NCI-H2029 (cell line): ENCODE measurements around the gene PDZD2.
"Not testable (repeated sequence)": the region's sequence is repeated elsewhere in the genome, so short reads cannot be mapped to it uniquely, and the experiment has no call there.

ENCODE experiments used
- DNase-seq: peaks from one replicate; lab custom pipeline; 2025; lab: John Stamatoyannopoulos, UW

The PDZD2 gene

DNA sequence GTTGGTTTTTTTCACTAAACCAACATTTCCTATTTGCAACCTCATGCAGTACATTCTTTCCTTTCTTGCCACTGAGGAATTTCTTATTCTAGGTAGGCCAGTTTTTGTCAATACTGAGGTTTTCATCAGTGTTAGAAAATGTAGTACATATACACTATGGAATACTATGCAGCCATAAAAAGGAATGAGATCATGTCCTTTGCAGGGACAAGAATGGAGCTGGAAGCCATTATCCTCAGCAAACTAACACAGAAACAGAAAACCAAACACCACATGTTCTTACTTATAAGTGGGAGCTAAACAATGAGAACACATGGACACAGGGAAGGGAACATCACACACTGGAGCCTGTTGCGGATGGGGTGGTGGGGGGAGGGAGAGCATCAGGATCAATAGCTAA is 441.6 kb downstream of the PDZD2 start:
- not testable (repeated sequence) for DNase-seq

DNA sequence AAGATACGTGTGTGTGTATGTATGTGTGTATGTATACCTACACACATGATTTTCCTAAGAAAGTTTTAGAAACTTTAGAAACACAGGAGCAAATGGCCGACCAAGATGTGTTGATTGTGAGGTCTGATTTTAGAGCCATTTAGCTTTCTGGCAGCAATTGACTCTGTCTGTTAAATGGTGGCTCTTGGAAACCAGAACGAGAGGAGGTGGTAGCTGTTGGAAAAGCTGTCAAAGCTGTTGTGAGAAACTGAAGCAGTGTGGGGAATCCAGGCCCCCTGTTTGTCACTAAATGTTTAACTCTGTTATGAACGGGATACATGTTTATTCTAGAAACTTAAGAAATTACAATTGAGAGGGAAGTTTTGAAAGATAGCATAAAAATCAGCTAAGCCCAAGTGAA is 443.8 kb downstream of the PDZD2 start:
- no peak for DNase-seq

DNA sequence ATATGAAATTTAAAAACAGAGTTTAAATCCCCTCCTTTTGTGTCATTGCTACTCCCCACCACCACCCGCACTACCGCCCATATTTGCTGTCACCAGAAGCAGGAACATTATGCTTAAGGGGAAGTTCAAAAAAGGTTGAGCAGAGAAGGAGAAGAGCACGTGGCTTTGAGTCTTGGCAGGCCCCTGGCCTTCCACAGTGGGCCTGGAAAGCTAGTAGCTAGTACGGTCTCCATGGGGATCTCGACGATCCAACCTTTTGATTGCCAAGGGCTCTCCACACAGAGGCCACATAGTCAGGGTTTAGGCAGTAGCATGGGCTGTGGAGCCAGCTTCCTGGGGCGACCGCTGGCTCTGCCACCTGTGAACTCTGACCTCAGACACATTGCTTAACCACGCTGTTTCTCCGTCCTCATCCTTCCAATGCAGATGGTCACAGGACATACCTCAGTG is 445.1 kb downstream of the PDZD2 start:
- no peak for DNase-seq

DNA sequence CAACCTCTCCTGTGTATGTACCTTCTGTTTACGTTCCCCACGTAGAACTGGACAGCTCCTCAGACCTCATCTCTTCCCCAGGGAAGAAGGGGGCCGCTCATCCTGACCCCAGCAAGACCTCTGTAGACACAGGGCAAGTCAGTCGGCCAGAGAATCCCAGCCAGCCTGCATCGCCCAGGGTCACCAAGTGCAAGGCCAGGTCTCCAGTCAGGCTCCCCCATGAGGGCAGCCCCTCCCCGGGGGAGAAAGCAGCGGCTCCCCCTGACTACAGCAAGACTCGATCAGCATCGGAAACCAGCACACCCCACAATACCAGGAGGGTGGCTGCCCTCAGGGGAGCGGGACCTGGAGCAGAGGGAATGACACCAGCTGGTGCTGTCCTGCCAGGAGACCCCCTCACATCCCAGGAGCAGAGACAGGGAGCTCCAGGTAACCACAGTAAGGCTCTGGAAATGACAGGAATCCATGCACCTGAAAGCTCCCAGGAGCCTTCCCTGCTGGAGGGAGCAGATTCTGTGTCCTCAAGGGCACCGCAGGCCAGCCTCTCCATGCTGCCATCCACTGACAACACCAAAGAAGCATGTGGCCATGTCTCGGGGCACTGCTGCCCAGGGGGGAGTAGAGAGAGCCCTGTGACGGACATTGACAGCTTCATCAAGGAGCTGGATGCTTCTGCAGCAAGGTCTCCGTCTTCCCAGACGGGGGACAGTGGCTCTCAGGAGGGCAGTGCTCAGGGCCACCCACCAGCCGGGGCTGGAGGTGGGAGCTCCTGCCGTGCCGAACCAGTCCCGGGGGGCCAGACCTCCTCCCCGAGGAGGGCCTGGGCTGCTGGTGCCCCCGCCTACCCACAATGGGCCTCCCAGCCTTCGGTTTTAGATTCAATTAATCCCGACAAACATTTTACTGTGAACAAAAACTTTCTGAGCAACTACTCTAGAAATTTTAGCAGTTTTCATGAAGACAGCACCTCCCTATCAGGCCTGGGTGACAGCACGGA is 448.5 kb downstream of the PDZD2 start:
- no peak for DNase-seq

DNA sequence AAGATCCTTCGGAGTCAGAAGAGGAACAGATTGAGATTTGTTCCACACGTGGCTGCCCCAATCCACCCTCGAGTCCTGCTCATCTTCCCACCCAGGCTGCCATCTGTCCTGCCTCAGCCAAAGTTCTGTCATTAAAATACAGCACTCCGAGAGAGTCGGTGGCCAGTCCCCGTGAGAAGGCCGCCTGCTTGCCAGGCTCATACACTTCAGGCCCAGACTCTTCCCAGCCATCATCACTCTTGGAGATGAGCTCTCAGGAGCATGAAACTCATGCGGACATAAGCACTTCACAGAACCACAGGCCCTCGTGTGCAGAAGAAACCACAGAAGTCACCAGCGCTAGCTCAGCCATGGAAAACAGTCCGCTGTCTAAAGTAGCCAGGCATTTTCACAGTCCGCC is 449.3 kb downstream of the PDZD2 start:
- no peak for DNase-seq

DNA sequence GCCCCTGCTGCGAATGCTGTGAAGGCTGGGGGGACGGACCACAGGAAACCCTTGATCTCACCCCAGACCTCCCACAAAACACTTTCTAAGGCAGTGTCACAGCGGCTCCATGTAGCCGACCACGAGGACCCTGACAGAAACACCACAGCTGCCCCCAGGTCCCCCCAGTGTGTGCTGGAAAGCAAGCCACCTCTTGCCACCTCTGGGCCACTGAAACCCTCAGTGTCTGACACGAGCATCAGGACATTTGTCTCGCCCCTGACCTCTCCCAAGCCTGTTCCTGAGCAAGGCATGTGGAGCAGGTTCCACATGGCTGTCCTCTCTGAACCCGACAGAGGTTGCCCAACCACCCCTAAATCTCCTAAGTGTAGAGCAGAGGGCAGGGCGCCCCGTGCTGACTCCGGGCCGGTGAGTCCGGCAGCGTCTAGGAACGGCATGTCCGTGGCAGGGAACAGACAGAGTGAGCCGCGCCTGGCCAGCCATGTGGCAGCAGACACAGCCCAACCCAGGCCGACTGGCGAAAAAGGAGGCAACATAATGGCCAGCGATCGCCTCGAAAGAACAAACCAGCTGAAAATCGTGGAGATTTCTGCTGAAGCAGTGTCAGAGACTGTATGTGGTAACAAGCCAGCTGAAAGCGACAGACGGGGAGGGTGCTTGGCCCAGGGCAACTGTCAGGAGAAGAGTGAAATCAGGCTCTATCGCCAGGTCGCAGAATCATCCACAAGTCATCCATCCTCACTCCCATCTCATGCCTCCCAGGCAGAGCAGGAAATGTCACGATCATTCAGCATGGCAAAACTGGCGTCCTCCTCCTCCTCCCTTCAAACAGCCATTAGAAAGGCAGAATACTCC is 450.4 kb downstream of the PDZD2 start:
- no peak for DNase-seq

DNA sequence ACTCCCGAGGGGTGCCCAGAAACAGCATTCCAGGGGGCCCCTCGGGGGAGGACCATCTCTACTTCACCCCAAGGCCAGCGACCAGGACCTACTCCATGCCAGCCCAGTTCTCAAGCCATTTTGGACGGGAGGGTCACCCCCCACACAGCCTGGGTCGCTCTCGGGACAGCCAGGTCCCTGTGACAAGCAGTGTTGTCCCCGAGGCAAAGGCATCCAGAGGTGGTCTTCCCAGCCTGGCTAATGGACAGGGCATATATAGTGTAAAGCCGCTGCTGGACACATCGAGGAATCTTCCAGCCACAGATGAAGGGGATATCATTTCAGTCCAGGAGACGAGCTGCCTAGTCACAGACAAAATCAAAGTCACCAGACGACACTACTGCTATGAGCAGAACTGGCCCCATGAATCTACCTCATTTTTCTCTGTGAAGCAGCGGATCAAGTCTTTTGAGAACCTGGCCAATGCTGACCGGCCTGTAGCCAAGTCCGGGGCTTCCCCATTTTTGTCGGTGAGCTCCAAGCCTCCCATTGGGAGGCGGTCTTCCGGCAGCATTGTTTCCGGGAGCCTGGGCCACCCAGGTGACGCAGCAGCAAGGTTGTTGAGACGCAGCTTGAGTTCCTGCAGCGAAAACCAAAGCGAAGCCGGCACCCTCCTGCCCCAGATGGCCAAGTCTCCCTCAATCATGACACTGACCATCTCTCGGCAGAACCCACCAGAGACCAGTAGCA is 451.3 kb downstream of the PDZD2 start:
- DNase-seq, result no peak

DNA sequence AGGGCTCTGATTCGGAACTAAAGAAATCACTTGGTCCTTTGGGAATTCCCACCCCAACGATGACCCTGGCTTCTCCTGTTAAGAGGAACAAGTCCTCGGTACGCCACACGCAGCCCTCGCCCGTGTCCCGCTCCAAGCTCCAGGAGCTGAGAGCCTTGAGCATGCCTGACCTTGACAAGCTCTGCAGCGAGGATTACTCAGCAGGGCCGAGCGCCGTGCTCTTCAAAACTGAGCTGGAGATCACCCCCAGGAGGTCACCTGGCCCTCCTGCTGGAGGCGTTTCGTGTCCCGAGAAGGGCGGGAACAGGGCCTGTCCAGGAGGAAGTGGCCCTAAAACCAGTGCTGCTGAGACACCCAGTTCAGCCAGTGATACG is 451.8 kb downstream of the PDZD2 start:
- no peak for DNase-seq

DNA sequence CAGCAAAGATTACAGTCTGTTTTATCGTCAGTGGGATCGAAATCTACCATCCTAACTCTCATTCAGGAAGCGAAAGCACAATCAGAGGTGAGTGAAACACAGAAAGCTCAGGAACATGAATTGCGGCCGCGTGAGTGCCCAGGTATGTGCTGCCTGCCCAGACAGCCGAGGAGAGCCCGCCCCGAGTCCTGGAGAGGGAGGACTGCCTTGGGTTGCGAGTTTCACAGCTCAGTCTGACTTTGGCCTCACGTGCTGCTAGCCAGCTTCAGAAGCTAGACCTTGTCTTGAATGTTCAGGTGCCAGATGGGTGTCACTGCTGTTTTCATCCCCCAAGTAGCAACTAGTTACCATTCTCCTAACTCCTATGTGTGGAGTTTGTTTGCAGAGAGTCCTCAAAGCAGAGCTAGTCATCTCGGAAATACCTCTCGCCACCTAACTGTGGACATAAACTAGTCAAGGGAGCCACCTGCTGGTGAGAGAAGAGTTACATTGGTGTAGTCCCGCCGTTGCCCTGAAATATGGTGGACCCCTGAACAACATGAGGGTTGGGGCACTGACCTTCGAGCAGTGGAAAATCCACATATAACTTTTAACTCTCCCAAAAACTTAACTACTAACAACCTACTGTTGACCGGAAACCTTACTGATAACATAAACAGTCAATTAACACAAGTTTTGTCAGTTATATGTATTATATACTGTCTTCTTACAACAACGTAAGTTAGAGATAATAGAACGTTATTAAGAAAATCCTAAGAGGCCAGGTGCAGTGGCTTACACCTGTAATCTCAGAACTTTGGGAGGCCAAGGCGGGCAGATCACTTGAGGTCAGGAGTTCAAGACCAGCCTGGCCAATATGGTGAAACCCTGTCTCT is 454.2 kb downstream of the PDZD2 start:
- DNase-seq, result peak; percentile 56

DNA sequence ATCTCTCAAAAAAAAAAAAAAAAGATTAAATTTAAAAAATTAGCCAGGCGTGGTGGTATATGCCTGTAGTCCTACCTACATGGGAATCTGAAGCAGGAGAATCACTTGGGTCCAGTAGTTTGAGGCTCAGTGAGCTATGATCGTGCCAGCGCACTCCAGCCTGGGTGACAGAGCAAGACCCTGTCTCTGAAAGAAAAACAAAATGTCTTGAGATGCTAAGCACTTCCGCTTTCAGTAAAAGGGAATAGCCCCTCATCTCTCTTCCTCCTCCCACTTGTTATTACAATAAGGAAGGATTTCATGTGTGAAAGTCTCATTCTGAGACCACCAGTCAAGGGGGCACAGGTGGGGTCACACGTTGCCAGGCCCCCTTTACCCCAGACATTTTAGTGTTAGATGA is 455.8 kb downstream of the PDZD2 start:
- DNase-seq, result no peak

DNA sequence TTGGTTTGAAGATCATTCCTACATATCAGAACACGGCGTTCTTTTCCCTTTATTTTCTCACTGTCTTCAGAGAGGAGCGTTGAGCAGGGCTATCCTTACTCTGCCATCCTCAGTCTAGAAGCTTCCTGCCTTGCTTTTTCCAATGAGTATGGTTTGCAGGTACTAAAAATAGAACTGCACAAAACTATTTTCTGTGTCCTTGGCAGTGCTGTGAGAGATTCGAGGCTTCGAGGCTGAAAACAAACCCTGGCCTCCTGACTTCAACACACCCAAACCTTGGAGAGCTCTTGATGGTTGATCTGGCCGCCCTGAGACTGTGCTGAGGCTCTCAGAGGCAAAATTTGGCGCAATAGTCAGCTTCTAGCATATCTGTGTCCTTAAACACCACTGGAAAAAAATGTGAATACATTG is 456.3 kb downstream of the PDZD2 start:
- no peak for DNase-seq

DNA sequence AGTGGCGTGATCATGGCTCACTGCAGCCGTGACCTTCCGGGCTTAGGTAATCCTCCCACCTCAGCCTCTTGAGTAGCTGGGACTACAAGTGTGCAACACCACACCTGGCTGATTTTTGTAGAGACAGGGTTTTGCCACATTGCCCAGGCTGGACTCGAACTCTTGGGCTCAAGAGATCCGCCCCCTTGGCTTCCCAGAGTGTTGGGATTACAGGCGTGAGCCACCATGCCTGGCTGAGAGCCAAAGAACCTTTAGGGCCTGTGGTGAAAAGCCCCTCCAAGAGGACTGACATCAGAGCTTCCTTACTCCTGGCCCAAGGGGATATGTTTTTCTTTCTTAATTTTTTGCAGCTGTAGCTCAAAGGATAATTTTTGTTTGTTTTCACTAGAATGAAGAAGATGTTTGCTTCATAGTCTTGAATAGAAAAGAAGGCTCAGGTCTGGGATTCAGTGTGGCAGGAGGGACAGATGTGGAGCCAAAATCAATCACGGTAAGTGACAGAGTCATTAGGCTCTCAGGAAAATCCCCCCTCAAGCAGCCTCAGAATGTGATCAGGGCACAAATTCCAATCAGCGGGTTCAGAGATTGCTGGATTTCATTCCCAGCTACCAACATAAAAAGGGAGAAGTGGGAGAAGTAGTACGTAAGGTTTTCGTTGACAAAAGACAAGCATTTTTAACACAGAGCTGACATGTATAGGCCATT is 458.1 kb downstream of the PDZD2 start:
- DNase-seq, result no peak

DNA sequence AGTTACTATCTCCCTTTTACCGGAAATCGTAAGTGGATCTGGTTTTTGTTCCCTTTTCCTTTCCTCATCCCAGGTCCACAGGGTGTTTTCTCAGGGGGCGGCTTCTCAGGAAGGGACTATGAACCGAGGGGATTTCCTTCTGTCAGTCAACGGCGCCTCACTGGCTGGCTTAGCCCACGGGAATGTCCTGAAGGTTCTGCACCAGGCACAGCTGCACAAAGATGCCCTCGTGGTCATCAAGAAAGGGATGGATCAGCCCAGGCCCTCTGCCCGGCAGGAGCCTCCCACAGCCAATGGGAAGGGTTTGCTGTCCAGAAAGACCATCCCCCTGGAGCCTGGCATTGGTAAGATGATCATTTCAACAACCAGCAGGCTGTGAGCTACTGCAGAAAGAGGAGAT is 459.4 kb downstream of the PDZD2 start:
- no peak for DNase-seq

DNA sequence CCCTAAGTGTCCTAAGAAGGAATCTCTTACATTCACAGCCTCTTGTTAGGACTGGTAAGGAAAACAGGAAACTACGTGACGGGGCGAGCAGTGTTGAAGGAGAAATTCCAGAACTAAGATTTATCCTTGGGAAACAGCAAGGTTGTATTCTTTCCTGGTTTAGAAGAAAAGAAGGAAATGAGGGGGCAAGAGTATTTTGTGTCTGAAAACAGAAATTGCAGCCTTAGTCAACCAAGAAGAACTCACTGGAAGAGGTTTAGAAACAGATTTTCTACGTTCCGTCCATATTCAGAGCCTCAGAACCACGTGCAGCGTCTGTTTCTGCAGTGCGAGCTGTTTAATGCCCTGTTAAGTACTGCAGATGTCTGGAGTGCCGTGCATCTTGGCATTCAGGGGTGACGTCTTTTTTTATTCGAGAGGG is 460.0 kb downstream of the PDZD2 start:
- DNase-seq, result no peak

DNA sequence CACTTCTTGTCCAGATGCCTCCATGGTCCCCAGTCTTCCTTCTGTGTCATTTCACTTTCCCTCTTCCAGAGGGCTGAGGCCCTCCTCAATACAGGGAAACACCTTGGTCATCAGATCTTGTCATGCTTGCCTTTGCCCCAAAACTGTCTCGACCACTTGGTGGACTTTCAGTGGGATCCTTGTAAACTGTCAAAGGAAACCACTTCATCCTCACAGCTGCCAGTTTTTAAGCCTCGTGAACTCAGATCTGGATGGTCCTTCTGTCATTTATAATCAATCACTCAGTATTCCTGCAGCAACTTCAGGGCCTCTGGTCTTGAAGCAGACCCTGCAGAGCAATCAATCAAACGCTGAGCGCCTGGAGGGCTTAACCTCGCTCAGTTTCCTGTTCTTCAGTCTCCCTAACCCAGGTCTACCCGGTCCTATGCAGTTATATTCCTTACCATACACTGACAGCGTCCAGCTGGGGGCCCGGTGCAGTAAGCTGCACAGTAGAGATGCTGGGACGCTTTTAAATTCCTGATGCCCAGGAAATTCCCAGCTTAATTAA is 460.6 kb downstream of the PDZD2 start:
- no peak for DNase-seq

DNA sequence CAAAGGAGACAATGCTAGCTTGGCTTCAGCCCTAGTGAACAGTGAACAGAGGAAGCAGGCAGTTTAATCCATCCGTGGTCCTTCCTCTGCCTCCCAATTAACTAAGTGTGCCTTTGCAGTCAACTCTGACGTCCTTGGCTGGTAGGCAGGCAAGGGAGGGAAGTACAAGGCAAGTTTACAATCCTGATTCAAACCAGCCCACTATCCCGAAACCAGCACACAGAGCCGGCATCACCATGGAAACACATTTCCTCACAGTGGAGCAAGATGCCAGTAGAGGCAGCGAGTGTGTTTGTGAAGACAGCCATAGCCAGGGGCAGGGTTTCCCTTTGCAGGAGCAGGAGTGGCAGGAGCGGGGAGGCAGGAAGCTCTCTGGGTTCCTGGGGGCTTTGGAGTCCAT is 461.3 kb downstream of the PDZD2 start:
- DNase-seq, result no peak

DNA sequence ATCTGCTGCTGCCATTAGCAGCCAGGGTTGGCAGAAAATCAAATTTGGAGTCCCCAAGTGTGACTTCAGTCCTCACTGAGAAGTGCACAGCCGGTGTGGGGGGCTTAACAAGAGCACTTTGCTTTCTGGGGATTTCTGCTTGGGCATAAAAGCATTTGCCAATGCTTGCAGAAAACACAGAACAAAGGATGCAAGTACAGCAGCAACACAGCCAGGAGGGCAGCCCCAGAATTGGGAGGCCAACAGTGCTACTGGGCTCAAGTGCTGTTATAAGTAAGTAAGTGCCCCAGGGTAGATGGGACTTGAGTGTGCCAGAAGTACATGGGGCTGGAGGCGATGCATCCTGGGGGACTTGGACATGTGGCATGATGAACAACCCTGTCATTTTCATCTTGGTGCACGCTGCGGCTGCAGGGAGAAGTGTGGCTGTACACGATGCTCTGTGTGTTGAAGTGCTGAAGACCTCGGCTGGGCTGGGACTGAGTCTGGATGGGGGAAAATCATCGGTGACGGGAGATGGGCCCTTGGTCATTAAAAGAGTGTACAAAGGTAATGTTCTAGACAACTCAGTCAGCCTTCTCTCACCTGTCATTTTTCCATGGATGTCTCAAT is 461.9 kb downstream of the PDZD2 start:
- no peak for DNase-seq

DNA sequence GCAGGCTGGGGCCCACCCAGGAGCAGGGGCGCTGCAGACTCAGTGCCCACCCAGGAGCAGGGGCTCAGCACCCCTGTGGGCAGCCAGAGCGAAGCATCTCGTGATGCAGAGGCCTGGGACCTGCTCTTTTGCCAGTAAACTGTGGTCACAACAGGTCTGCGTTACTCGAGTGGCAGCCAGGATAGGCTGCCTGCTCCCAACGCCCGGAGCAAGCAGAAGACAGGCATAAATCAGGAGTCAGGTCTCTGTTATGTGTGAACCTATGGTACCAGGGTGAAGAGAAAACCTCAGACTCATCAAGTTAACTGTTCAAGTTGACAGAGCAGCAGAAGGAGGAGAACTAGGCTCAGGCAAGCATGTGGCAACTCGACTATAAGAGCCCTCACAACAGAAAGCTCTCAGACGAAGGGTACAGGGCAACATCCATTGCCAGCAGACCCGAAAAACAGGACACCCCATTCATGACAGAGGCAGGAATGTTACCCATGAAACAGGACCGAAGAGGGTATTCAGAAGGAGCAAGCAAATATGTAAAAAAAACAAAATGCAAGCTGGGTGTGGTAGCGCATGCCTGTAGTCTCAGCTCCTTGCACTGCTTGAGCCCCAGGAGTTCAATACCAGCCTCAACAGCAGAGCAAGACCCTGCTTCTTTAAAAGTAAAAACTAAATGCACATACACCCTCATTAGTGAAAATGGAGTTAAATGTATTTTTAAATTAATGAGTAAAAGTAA is 463.5 kb downstream of the PDZD2 start:
- DNase-seq, result no peak

DNA sequence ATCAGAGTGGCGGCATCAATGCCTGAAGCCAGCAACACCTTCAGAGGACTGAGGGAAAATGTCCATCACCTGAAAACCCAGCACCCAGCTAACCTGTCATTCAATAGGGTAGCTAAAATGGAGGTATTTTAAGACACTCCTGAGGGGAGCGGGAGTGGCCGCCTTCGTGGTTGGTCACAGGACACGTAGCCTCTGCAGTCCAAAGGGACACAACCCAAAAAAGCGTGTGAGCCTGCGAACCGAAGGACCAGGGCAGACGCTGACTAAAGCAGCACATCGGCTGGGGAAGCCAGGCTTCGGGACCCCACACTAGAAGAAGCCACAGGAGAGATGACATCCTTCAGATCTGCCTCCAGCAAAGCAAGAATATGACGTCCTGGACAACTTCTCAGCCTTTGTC is 464.6 kb downstream of the PDZD2 start:
- DNase-seq, result no peak
